Osteocyte (in vitro differentiated cells): ENCODE results near the gene KBTBD6. TPM values are rescaled to one million over a fixed set of nuclear protein-coding genes. Genes with fewer than 3 reads are reported as not detected.

Source experiments
- DNase-seq: peaks from one replicate; pipeline ENCODE4 v3.0.0; 2021; ENCODE audit warnings: mixed read lengths; ENCODE audit not compliant: unreplicated experiment; ENCODE audit errors: extremely low spot score
- H3K27ac Mint-ChIP-seq: one replicate; pipeline ENCODE4 v1.8.0; 2021; ENCODE audit warnings: mild to moderate bottlenecking, mixed read lengths; ENCODE audit not compliant: unreplicated experiment
- H3K27me3 Mint-ChIP-seq: one replicate; pipeline ENCODE4 v1.8.0; 2021; ENCODE audit warnings: mixed read lengths; ENCODE audit not compliant: unreplicated experiment
- H3K36me3 Mint-ChIP-seq: one replicate; pipeline ENCODE4 v1.8.0; 2021; ENCODE audit warnings: mixed read lengths; ENCODE audit not compliant: unreplicated experiment
- H3K4me1 Mint-ChIP-seq: one replicate; pipeline ENCODE4 v1.8.0; 2021; ENCODE audit warnings: mixed read lengths; ENCODE audit not compliant: unreplicated experiment
- H3K4me3 Mint-ChIP-seq: one replicate; pipeline ENCODE4 v1.8.0; 2021; ENCODE audit warnings: mild to moderate bottlenecking, moderate library complexity, mixed read lengths; ENCODE audit not compliant: unreplicated experiment
- H3K9me3 Mint-ChIP-seq: one replicate; pipeline ENCODE4 v1.8.0; 2021; ENCODE audit warnings: mixed read lengths; ENCODE audit not compliant: unreplicated experiment
- long read RNA-seq: library from polyadenylated mRNA; unstranded; transcript quantifications from one replicate; pipeline ENCODE4 v2.0.0, GENCODE V29; 2021
- total RNA-seq: library from RNA; stranded (reverse); gene quantifications from 2 replicates; pipeline ENCODE4 v1.2.1, GENCODE V29; 2021
- TF ChIP-seq, protein P1 (sequence below): fragments of 200-600 bp; sonication (generic); IDR thresholded peaks from 2 replicates; pipeline ENCODE4 v1.5.0; 2021; ENCODE audit warnings: antibody characterized with exemption, mild to moderate bottlenecking, moderate library complexity

The KBTBD6 gene, protein sequence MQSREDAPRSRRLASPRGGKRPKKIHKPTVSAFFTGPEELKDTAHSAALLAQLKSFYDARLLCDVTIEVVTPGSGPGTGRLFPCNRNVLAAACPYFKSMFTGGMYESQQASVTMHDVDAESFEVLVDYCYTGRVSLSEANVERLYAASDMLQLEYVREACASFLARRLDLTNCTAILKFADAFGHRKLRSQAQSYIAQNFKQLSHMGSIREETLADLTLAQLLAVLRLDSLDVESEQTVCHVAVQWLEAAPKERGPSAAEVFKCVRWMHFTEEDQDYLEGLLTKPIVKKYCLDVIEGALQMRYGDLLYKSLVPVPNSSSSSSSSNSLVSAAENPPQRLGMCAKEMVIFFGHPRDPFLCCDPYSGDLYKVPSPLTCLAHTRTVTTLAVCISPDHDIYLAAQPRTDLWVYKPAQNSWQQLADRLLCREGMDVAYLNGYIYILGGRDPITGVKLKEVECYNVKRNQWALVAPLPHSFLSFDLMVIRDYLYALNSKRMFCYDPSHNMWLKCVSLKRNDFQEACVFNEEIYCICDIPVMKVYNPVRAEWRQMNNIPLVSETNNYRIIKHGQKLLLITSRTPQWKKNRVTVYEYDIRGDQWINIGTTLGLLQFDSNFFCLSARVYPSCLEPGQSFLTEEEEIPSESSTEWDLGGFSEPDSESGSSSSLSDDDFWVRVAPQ
- total RNA-seq = 9.7 and 10.5 TPM in 2 replicates
- long read RNA-seq, full-length matches to known transcripts = 95 of 96 reads
- long read RNA-seq, partial matches to known transcripts = 0 of 96 reads
- long read RNA-seq, other reads (novel, unspliced or antisense) = 1 of 96 reads

DNA sequence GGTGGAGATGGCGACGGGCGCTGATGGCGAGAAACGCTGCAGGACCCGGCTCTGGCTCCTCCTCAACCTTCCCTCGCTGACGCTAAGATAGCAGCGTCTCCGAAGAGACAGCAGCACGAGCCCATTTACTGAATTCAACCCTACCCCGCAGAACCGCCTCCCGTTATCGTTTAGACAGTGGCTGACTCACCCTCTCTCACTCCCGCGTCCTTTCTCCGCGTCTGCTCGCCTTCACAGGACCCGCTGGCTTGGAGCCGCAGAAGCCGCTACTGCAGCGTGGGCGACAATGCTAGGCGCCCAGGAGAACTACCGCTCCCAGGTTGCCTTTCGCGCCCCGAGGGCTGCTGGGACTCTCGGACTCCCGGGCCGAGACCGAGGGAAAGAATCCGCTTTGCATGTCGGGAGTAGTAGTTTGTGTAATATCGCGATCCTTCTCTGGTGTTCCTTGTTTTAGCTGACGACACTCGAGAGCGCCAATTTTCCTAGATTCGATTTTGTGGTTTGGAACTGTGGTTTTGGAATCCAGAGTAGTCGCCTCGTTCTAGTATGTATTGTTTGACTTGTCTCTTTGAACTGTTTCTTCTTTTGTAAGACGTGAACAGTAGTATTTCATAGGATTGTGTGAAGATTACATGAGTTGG lies at the start of gene KBTBD6:
Gene KBTBD6, minus strand, starts transcription at position 291 of the 641 bp plus-strand sequence. CDS start 291 bp downstream, outside the sequence.
- TF ChIP-seq, protein P1, sequence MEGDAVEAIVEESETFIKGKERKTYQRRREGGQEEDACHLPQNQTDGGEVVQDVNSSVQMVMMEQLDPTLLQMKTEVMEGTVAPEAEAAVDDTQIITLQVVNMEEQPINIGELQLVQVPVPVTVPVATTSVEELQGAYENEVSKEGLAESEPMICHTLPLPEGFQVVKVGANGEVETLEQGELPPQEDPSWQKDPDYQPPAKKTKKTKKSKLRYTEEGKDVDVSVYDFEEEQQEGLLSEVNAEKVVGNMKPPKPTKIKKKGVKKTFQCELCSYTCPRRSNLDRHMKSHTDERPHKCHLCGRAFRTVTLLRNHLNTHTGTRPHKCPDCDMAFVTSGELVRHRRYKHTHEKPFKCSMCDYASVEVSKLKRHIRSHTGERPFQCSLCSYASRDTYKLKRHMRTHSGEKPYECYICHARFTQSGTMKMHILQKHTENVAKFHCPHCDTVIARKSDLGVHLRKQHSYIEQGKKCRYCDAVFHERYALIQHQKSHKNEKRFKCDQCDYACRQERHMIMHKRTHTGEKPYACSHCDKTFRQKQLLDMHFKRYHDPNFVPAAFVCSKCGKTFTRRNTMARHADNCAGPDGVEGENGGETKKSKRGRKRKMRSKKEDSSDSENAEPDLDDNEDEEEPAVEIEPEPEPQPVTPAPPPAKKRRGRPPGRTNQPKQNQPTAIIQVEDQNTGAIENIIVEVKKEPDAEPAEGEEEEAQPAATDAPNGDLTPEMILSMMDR = no peak
- H3K9me3 Mint-ChIP-seq = no peaks in the 10 kb centered on the region
- H3K36me3 Mint-ChIP-seq = peaks cover 11% of the 10 kb centered on the region
- peak within 1 kb of the TSS; percentile 91 for H3K4me3 Mint-ChIP-seq
- H3K27me3 Mint-ChIP-seq = no peaks in the 10 kb centered on the region
- H3K27ac Mint-ChIP-seq = peak within 1 kb of the TSS; percentile 95
- peak; percentile 99 for DNase-seq
- peaks cover 46% of the 10 kb centered on the region for H3K4me1 Mint-ChIP-seq

DNA sequence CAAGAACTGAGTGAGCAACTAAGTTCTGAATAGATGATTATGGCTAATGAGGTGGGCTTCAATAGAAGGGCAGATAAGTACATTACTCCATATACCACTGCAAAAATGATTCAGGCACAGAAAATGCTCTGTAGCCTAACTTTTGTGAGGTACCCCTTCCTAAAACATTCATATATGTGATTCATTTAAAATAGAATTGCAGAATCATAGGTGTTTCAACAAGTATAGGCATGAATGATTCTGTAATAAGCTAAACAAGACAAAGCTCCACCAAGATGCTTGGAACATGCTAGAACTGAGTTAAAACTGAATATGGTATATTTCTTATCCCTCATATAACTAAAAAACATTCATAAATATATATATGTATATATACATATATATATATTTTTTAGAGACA lies 49.6 kb upstream of the KBTBD6 start:
- H3K27ac Mint-ChIP-seq = no peak overlapping the region
- H3K27me3 Mint-ChIP-seq = no peaks in the 10 kb centered on the region
- TF ChIP-seq, protein P1 = no peak

DNA sequence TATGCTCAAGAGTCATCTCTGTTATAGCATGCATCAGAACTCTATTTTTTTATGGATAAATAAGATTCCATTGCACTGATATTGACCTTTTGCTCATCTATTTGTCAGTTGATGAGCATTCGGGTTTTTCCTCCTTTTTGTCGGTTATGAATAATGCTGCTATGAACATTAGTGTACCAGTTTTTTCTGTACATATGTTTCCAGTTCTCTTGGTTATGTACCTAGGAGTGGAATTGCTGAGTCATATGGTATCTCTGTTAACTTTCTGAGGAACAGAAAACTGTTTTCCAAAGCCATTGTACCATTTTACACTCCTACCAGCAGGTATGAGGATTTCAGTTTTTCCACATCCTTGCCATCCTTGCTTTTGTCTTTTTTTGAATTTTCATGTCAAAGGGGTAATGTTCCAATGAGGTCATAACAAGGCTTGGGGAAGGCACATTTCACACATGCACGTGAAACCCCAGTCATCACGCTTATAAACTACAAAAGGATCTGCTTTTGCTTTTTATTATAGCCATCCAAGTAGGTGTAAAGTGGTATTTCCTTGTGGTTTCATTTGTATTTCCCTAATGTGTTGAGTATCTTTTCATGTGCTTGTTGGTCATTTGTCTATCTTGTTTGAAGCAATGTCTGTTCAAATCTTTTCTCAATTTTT lies 47.1 kb upstream of the KBTBD6 start:
- peaks cover 5% of the 10 kb centered on the region for H3K4me1 Mint-ChIP-seq
- peaks cover 3% of the 10 kb centered on the region for H3K36me3 Mint-ChIP-seq
- H3K9me3 Mint-ChIP-seq = peaks cover 14% of the 10 kb centered on the region
- TF ChIP-seq, protein P1 = no peak
- no peak for DNase-seq
- no peak overlapping the region for H3K4me3 Mint-ChIP-seq
- no peaks in the 10 kb centered on the region for H3K27me3 Mint-ChIP-seq
- H3K27ac Mint-ChIP-seq = no peak overlapping the region

More for the DNA sequence above, 49.6 kb upstream of the KBTBD6 start:
- Mint-ChIP-seq H3K36me3 (no peaks in the 10 kb centered on the region), H3K4me3 (no peak overlapping the region), H3K4me1 (peaks cover 5% of the 10 kb centered on the region), H3K9me3 (no peaks in the 10 kb centered on the region)
- no peak for DNase-seq

DNA sequence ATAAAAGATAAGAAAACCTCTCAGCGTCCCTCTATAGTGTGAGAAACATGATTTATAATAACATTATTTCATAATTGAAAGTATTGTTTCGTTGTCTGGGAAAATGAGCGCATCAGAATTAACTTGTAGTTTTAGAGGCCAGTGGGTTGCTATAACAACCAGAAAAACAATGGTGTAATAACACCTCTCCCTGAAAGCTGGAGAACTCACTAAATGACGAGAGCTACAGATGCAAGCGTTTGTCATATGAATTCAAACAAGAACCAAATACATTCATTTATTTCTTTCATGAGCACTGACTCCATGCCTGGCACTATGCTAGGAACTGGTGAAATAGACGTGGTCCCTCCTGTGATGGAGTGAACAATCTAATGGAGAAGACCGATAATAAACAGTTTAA lies 45.4 kb upstream of the KBTBD6 start:
- no peak for DNase-seq
- TF ChIP-seq, protein P1 = no peak
- Mint-ChIP-seq H3K27me3 (no peaks in the 10 kb centered on the region), H3K36me3 (peaks cover 3% of the 10 kb centered on the region), H3K4me1 (peaks cover 5% of the 10 kb centered on the region), H3K9me3 (peaks cover 14% of the 10 kb centered on the region), H3K27ac (no peak overlapping the region), H3K4me3 (no peak overlapping the region)
